Mesothelial cell of epicardium (in vitro differentiated cells): ENCODE results near the gene TNK2. TPM values are rescaled to one million over a fixed set of nuclear protein-coding genes. Genes with fewer than 3 reads are reported as not detected.
"Not testable (repeated sequence)": the region's sequence is repeated elsewhere in the genome, so short reads cannot be mapped to it uniquely, and the experiment has no call there.

Experiments
- DNase-seq, 2 experiments: peaks; one replicate each; pipeline ENCODE4 v3.0.0; 2021; ENCODE audit warnings: low spot score in 2 of 2; ENCODE audit not compliant: unreplicated experiment in 2 of 2
- H3K27ac Mint-ChIP-seq: 2 replicates; pipeline ENCODE4 v1.8.0; 2021; ENCODE audit warnings: mixed read lengths
- H3K27me3 Mint-ChIP-seq: 2 replicates; pipeline ENCODE4 v1.8.0; 2021; ENCODE audit warnings: low read depth, mixed read lengths
- H3K36me3 Mint-ChIP-seq: 2 replicates; pipeline ENCODE4 v1.8.0; 2021; ENCODE audit warnings: mixed read lengths
- H3K4me1 Mint-ChIP-seq: 2 replicates; pipeline ENCODE4 v1.8.0; 2021; ENCODE audit warnings: mixed read lengths
- H3K4me3 Mint-ChIP-seq: 2 replicates; pipeline ENCODE4 v1.8.0; 2021; ENCODE audit warnings: mild to moderate bottlenecking, moderate library complexity, mixed read lengths
- H3K9me3 Mint-ChIP-seq: 2 replicates; pipeline ENCODE4 v1.8.0; 2021; ENCODE audit warnings: mixed read lengths
- CTCF ChIP-seq: fragments of 200-600 bp; sonication (generic); IDR thresholded peaks from one replicate; pipeline ENCODE4 v1.5.0; 2021; ENCODE audit warnings: antibody characterized with exemption; ENCODE audit not compliant: unreplicated experiment
- microRNA-seq: library from miRNA; unstranded; fragments of <30 nt; microRNA quantifications from one replicate; pipeline ENCODE4 v1.2.0, GENCODE V29; 2021; ENCODE audit warnings: inconsistent platforms, mixed read lengths
- total RNA-seq: library from RNA; stranded (reverse); gene quantifications from 3 replicates; pipeline ENCODE4 v1.2.1, GENCODE V29; 2021

Gene TNK2
- total RNA-seq, 1 donor from 2014 or later: 49.1 TPM

GRCh38 chr3:195817578-195818135 is 90.7 kb downstream of the TNK2 start:
- H3K9me3 Mint-ChIP-seq: no peaks in the 10 kb centered on the region
- no peak overlapping the region for H3K27ac Mint-ChIP-seq
- H3K36me3 Mint-ChIP-seq: no peaks in the 10 kb centered on the region
- H3K4me1 Mint-ChIP-seq: peaks cover 3% of the 10 kb centered on the region
- no peak for TF ChIP-seq CTCF
- H3K4me3 Mint-ChIP-seq: no peak overlapping the region
- no peaks in the 10 kb centered on the region for H3K27me3 Mint-ChIP-seq
- no peak for DNase-seq

GRCh38 chr3:195816276-195816913 is 92.0 kb downstream of the TNK2 start:
- H3K27me3 Mint-ChIP-seq, H3K36me3 Mint-ChIP-seq, H3K4me1 Mint-ChIP-seq, DNase-seq, H3K27ac Mint-ChIP-seq, H3K4me3 Mint-ChIP-seq, H3K9me3 Mint-ChIP-seq: not testable (repeated sequence)

GRCh38 chr3:195815169-195815771 is 93.1 kb downstream of the TNK2 start:
- H3K4me3 Mint-ChIP-seq: no peak overlapping the region
- H3K9me3 Mint-ChIP-seq: no peaks in the 10 kb centered on the region
- H3K27ac Mint-ChIP-seq: no peak overlapping the region
- peaks cover 5% of the 10 kb centered on the region for H3K27me3 Mint-ChIP-seq
- TF ChIP-seq CTCF: no peak
- no peaks in the 10 kb centered on the region for H3K36me3 Mint-ChIP-seq
- no peak for DNase-seq
- H3K4me1 Mint-ChIP-seq: peaks cover 6% of the 10 kb centered on the region

GRCh38 chr3:195813916-195814640 is 94.3 kb downstream of the TNK2 start:
- Mint-ChIP-seq H3K27ac (no peak overlapping the region), H3K27me3 (peaks cover 5% of the 10 kb centered on the region), H3K4me1 (peaks cover 14% of the 10 kb centered on the region), H3K4me3 (no peak overlapping the region), H3K9me3 (no peaks in the 10 kb centered on the region), H3K36me3 (no peaks in the 10 kb centered on the region)
- TF ChIP-seq CTCF: no peak
- DNase-seq: no peak

Small RNA genes lying within 50 kb of the gene (microRNA-seq; reads per million reads assigned to microRNA genes)
- not detected for gene MIR6829

Other genes with a start within 250 kb of the TNK2 start
- gene MUC20, start 187.6 kb downstream of the TNK2 start, total RNA-seq: 8.7 to 11.7 TPM (median 9.4 TPM) in 3 replicates
- gene MUC4, start 96.6 kb downstream of the TNK2 start, total RNA-seq: 0.73 to 1.4 TPM (median 0.96 TPM) in 3 replicates
- gene TFRC, start 173.5 kb upstream of the TNK2 start, total RNA-seq: 119 to 123 TPM (median 123 TPM) in 3 replicates